Ascending aorta (tissue), 2 donors: Measurements from ENCODE around the gene SHH. TPM values are rescaled to one million over a fixed set of nuclear protein-coding genes. Genes with fewer than 3 reads are reported as not detected.
A peak's percentile ranks its signal among the peaks of the same experiment; 100 is the strongest.

Experiments
- DNase-seq, 2 donors: peaks; one replicate each; pipeline ENCODE4 v3.0.0-alpha.2; 2019; ENCODE audit warnings: low spot score in 2 of 2
- H3K27ac ChIP-seq, 2 donors: fragments of 200-600 bp; sonication (generic); one replicate each; pipeline ENCODE4 v1.5.1; 2016 to 2017; ENCODE audit warnings: mild to moderate bottlenecking in 1 of 2
- H3K27me3 ChIP-seq: fragments of 200-600 bp; sonication (generic); one replicate; pipeline ENCODE4 v1.5.1; 2017
- H3K36me3 ChIP-seq, 2 donors: fragments of 200-600 bp; sonication (generic); one replicate each; pipeline ENCODE4 v1.5.1; 2016
- H3K4me1 ChIP-seq, 2 donors: fragments of 200-600 bp; sonication (generic); one replicate each; pipeline ENCODE4 v1.5.1; 2016 to 2017; ENCODE audit warnings: mild to moderate bottlenecking in 1 of 2
- H3K4me3 ChIP-seq, 2 donors: fragments of 200-600 bp; sonication (generic); one replicate each; pipeline ENCODE4 v1.5.1; 2016 to 2017; ENCODE audit warnings: mild to moderate bottlenecking in 1 of 2
- H3K9me3 ChIP-seq, 2 donors: fragments of 200-600 bp; sonication (generic); one replicate each; pipeline ENCODE4 v1.5.1; 2016
- CTCF ChIP-seq, 3 experiments: fragments of 200-600 bp in 2 of 3; fragments of 450-650 bp in 1 of 3; sonication (generic) in 2 of 3; IDR thresholded peaks; one replicate each; pipeline ENCODE4 v1.5.1; 2016 to 2019; ENCODE audit warnings: antibody characterized with exemption in 3 of 3, mild to moderate bottlenecking in 1 of 3, moderate library complexity in 1 of 3
- intact Hi-C: fragments of 100-400 bp; cut with DNase I; formaldehyde crosslinking; loops from one replicate; pipeline ENCODE4 v1.15.1; 2023
- total RNA-seq: library from RNA; depleted of rRNA; stranded (reverse); fragments of >200 nt; gene quantifications from one replicate; pipeline ENCODE4 v1.1.0, GENCODE V29; 2016

The SHH gene
- 0.11 TPM for total RNA-seq

GRCh38 chr7:155811895-155812761 lies at the start of gene SHH:
Gene SHH (minus strand): TSS chr7:155812463. CDS start chr7:155812122, 341 bp downstream.
- intact Hi-C loops = no loop called here
- peak within 1 kb of the TSS in 1 of 2 donors; percentile 36 for H3K4me3 ChIP-seq

DNA sequence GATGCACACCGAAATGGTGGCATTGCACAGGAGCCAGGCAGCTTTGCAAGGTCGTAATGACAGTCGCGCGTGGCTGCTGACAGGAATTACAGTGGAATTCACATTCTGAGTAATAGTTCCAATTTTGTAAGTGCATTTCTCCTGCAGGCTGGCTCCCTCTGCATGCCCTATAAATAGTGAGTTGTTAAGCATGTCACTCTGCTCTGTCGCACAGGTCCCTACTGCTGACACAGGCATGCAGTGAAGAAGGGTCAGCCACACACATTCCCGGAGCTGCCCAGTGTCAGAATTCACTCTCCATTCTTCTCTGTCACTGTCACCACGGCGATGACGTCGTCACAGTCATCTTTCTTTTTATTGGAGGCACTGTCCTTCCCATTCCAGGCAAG lies 49.2 kb upstream of the SHH start:
- H3K27me3 ChIP-seq = no peaks in the 10 kb centered on the region
- DNase-seq = peak in 1 of 2 donors; percentile 56

More at GRCh38 chr7:155811895-155812761, at the start of gene SHH:
- no peak for DNase-seq
- H3K9me3 ChIP-seq = no peaks in the 10 kb centered on the region
- peaks cover 9% of the 10 kb centered on the region for H3K27me3 ChIP-seq
- H3K4me1 ChIP-seq = peaks cover 5 to 6% of the 10 kb centered on the region in 2 donors
- no peak within 1 kb of the TSS for H3K27ac ChIP-seq
- H3K36me3 ChIP-seq = no peaks in the 10 kb centered on the region
- TF ChIP-seq CTCF (IDR thresholded peaks at IDR 0.05) = no peak

DNA sequence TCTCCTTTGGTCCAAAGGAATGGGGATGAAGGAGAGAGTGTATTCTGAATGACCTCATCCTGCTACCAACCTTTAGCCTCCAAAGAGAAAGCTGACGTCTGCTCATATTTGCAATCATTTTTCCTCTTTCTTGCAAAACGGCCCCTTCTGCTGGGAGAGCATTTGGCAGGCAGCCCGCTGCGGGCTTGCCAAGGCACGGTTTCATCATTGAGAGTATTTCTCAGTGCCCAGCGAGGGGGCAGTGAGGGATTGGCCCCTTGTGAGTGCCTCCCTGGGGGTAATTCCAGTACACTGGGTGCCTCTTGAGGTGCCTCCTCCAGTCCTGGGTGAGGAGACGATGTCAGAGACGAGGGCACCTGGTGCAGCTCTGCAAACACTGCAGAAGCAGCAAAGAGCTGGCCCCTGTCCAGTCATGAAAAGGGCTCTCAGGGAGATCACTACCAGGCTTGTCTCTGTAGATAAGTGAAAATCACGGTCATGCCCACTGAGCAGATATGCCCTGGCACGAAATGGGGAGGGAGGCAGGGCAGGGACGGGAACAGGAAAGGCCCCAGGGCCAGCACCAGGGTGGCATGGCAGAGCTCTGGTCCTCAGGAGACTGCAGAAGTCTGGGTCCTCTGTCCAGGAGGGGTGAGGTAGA lies 48.7 kb upstream of the SHH start:
- H3K9me3 ChIP-seq = no peaks in the 10 kb centered on the region
- peak in 1 of 2 donors; percentile 54 for DNase-seq
- H3K4me1 ChIP-seq = no peaks in the 10 kb centered on the region
- H3K27ac ChIP-seq = no peak overlapping the region
- no peaks in the 10 kb centered on the region for H3K36me3 ChIP-seq
- no peak for TF ChIP-seq CTCF (IDR thresholded peaks at IDR 0.05)
- no peak overlapping the region for H3K4me3 ChIP-seq
- no peaks in the 10 kb centered on the region for H3K27me3 ChIP-seq
- intact Hi-C loops = no loop called here

More for the DNA sequence above, 49.2 kb upstream of the SHH start:
- Histone ChIP-seq H3K36me3 (no peaks in the 10 kb centered on the region), H3K4me1 (no peaks in the 10 kb centered on the region), H3K4me3 (no peak overlapping the region), H3K9me3 (no peaks in the 10 kb centered on the region), H3K27ac (no peak overlapping the region)
- intact Hi-C loops = no loop called here
- no peak for TF ChIP-seq CTCF (IDR thresholded peaks at IDR 0.05)

- DNase-seq = peak in 1 of 2 donors; percentile 30
- Histone ChIP-seq H3K9me3 (no peaks in the 10 kb centered on the region), H3K4me3 (no peak overlapping the region), H3K36me3 (no peaks in the 10 kb centered on the region), H3K27ac (no peak overlapping the region), H3K27me3 (no peaks in the 10 kb centered on the region), H3K4me1 (no peaks in the 10 kb centered on the region)
- intact Hi-C loops = no loop called here
- TF ChIP-seq CTCF (IDR thresholded peaks at IDR 0.05) = no peak
Measured at GRCh38 chr7:155860461-155860839, 48.2 kb upstream of the SHH start.

GRCh38 chr7:155858521-155859061 lies 46.3 kb upstream of the SHH start:
- intact Hi-C loops = no loop called here

More at GRCh38 chr7:155858521-155859061, 46.3 kb upstream of the SHH start:
- no peak overlapping the region for H3K4me3 ChIP-seq
- no peak overlapping the region for H3K27ac ChIP-seq
- H3K4me1 ChIP-seq = no peaks in the 10 kb centered on the region
- H3K27me3 ChIP-seq = no peaks in the 10 kb centered on the region
- no peaks in the 10 kb centered on the region for H3K36me3 ChIP-seq
- no peak for TF ChIP-seq CTCF (IDR thresholded peaks at IDR 0.05)
- peak in 1 of 2 donors; percentile 40 for DNase-seq
- no peaks in the 10 kb centered on the region for H3K9me3 ChIP-seq
